H9 (cell line): ENCODE measurements around the gene PRDM5. TPM values are rescaled to one million over a fixed set of nuclear protein-coding genes. Genes with fewer than 3 reads are reported as not detected.

Source experiments
- DNase-seq: peaks from one replicate; pipeline ENCODE4 v3.0.0-alpha.2; 2017
- H2AFZ ChIP-seq: one replicate; pipeline ENCODE4 v1.6.1; 2013; ENCODE audit warnings: mild to moderate bottlenecking, low read length, control low read depth, moderate library complexity
- H2AK5ac ChIP-seq: 2 replicates; pipeline ENCODE4 v1.6.1; 2013; ENCODE audit warnings: low read length, control low read depth, mixed read lengths; ENCODE audit not compliant: insufficient read length
- H2BK120ac ChIP-seq: one replicate; pipeline ENCODE4 v1.6.1; 2013; ENCODE audit warnings: low read depth, mild to moderate bottlenecking, low read length, control low read depth, inconsistent platforms; ENCODE audit not compliant: poor library complexity, severe bottlenecking
- H2BK12ac ChIP-seq: 2 replicates; pipeline ENCODE4 v1.6.1; 2013; ENCODE audit warnings: low read length, control low read depth, mixed read lengths, low read depth; ENCODE audit not compliant: insufficient read length
- H2BK15ac ChIP-seq: 2 replicates; pipeline ENCODE4 v1.6.1; 2013; ENCODE audit warnings: low read depth, low read length, control low read depth
- H2BK20ac ChIP-seq: one replicate; pipeline ENCODE4 v1.6.1; 2013; ENCODE audit warnings: low read depth, mild to moderate bottlenecking, low read length, control low read depth, inconsistent platforms; ENCODE audit not compliant: poor library complexity, severe bottlenecking
- H2BK5ac ChIP-seq: 2 replicates; pipeline ENCODE4 v1.6.1; 2013; ENCODE audit warnings: low read length, control low read depth, mixed read lengths; ENCODE audit not compliant: insufficient read length
- H3K14ac ChIP-seq: 2 replicates; pipeline ENCODE4 v1.6.1; 2013; ENCODE audit warnings: low read length, control low read depth; ENCODE audit not compliant: insufficient read depth
- H3K18ac ChIP-seq: 2 replicates; pipeline ENCODE4 v1.6.1; 2013; ENCODE audit warnings: low read depth, mild to moderate bottlenecking, mixed read lengths, low read length, control low read depth; ENCODE audit not compliant: insufficient read length
- H3K23ac ChIP-seq: 2 replicates; pipeline ENCODE4 v1.6.1; 2013; ENCODE audit warnings: low read length, control low read depth, mixed read lengths, low read depth; ENCODE audit not compliant: insufficient read length
- H3K23me2 ChIP-seq: 2 replicates; pipeline ENCODE4 v1.6.1; 2013; ENCODE audit warnings: low read depth, mild to moderate bottlenecking, mixed read lengths, low read length, control low read depth; ENCODE audit not compliant: insufficient read length, poor library complexity, severe bottlenecking
- H3K27ac ChIP-seq: 2 replicates; pipeline ENCODE4 v1.5.1; 2013; ENCODE audit warnings: low read length, control low read depth, mixed read lengths, low read depth; ENCODE audit not compliant: insufficient read length
- H3K27me3 ChIP-seq: 2 replicates; pipeline ENCODE4 v1.6.1; 2013; ENCODE audit warnings: low read length, control low read depth, inconsistent platforms; ENCODE audit not compliant: insufficient read depth
- H3K4ac ChIP-seq: 2 replicates; pipeline ENCODE4 v1.6.1; 2013; ENCODE audit warnings: low read depth, mild to moderate bottlenecking, control low read depth, inconsistent platforms, low read length, moderate library complexity
- H3K4me1 ChIP-seq: 2 replicates; pipeline ENCODE4 v1.6.1; 2013; ENCODE audit warnings: low read length, control low read depth, inconsistent platforms; ENCODE audit not compliant: insufficient read depth
- H3K4me2 ChIP-seq: 2 replicates; pipeline ENCODE4 v1.6.1; 2013; ENCODE audit warnings: low read length, control low read depth, mixed read lengths; ENCODE audit not compliant: insufficient read length, insufficient read depth
- H3K56ac ChIP-seq: 2 replicates; pipeline ENCODE4 v1.6.1; 2013; ENCODE audit warnings: low read depth, mild to moderate bottlenecking, mixed read lengths, low read length, control low read depth; ENCODE audit not compliant: insufficient read length
- H3K79me1 ChIP-seq: 2 replicates; pipeline ENCODE4 v1.6.1; 2013; ENCODE audit warnings: low read depth, mild to moderate bottlenecking, moderate library complexity, low read length, control low read depth, inconsistent platforms; ENCODE audit not compliant: insufficient read depth, poor library complexity, severe bottlenecking
- H3K79me2 ChIP-seq: 2 replicates; pipeline ENCODE4 v1.6.1; 2013; ENCODE audit warnings: low read length, control low read depth, inconsistent platforms; ENCODE audit not compliant: insufficient read depth
- H3K9ac ChIP-seq: 2 replicates; pipeline ENCODE4 v1.6.1; 2013; ENCODE audit warnings: low read length, control low read depth, mixed read lengths; ENCODE audit not compliant: insufficient read length; ENCODE audit errors: extremely low read depth
- H3K9me3 ChIP-seq: one replicate; pipeline ENCODE4 v1.6.1; 2013; ENCODE audit warnings: low read depth, low read length, inconsistent platforms; ENCODE audit not compliant: control insufficient read depth
- H3T11ph ChIP-seq: one replicate; pipeline ENCODE4 v1.6.1; 2013; ENCODE audit warnings: mild to moderate bottlenecking, low read length, control low read depth, inconsistent platforms
- H4K20me1 ChIP-seq: one replicate; pipeline ENCODE4 v1.6.1; 2013; ENCODE audit not compliant: control insufficient read depth, insufficient read length, insufficient read depth
- H4K5ac ChIP-seq: 2 replicates; pipeline ENCODE4 v1.6.1; 2013; ENCODE audit warnings: low read depth, mild to moderate bottlenecking, mixed read lengths, low read length, control low read depth; ENCODE audit not compliant: insufficient read length
- H4K8ac ChIP-seq: replicated peaks from 2 replicates; pipeline ENCODE4 v1.6.1; 2013; ENCODE audit warnings: low read length, control low read depth, mixed read lengths, low read depth; ENCODE audit not compliant: insufficient read length
- H4K91ac ChIP-seq: 2 replicates; pipeline ENCODE4 v1.6.1; 2013; ENCODE audit warnings: low read depth, mild to moderate bottlenecking, moderate library complexity, mixed read lengths, low read length, control low read depth; ENCODE audit not compliant: insufficient read length
- H3K27ac Mint-ChIP-seq, 3 experiments: 2 replicates in 2 of 3; 3 replicates in 1 of 3; pipeline ENCODE4 v1.8.0; 2020 to 2021; ENCODE audit warnings: mixed read lengths in 3 of 3, mild to moderate bottlenecking in 1 of 3, moderate library complexity in 1 of 3
- H3K27me3 Mint-ChIP-seq: 2 replicates; pipeline ENCODE4 v1.8.0; 2021; ENCODE audit warnings: low read depth, mild to moderate bottlenecking, moderate library complexity, mixed read lengths
- H3K36me3 Mint-ChIP-seq, 3 experiments: 2 replicates in 2 of 3; 3 replicates in 1 of 3; pipeline ENCODE4 v1.8.0; 2020 to 2021; ENCODE audit warnings: low read depth in 3 of 3, mixed read lengths in 3 of 3; ENCODE audit not compliant: insufficient read depth in 1 of 3
- H3K4me1 Mint-ChIP-seq, 2 experiments: 2 replicates each; pipeline ENCODE4 v1.8.0; 2020; ENCODE audit warnings: mixed read lengths in 2 of 2
- H3K4me3 Mint-ChIP-seq, 2 experiments: 2 replicates in 1 of 2; 3 replicates in 1 of 2; pipeline ENCODE4 v1.8.0; 2020 to 2021; ENCODE audit warnings: mild to moderate bottlenecking in 2 of 2, mixed read lengths in 2 of 2, moderate library complexity in 1 of 2
- H3K9me3 Mint-ChIP-seq, 2 experiments: 2 replicates in 1 of 2; 3 replicates in 1 of 2; pipeline ENCODE4 v1.8.0; 2020; ENCODE audit warnings: mild to moderate bottlenecking in 2 of 2, mixed read lengths in 2 of 2, moderate library complexity in 1 of 2
- WGBS: extraction: QIAGEN DNeasy Blood & Tissue Kit; methylation state at CpG from one replicate; pipeline ENCODE4 v1.1.7; 2013; ENCODE audit warnings: missing lambda C conversion rate, low lambda C conversion rate, mixed read lengths; ENCODE audit not compliant: insufficient read length; ENCODE audit errors: extremely low coverage; 5-methylcytosine and 5-hydroxymethylcytosine counted together
- total RNA-seq: library from RNA; stranded (reverse); gene quantifications from 2 replicates; pipeline ENCODE4 v1.2.1, GENCODE V29; 2021
- TF ChIP-seq, protein P1 (sequence below): fragments of 200-600 bp; sonication (generic); conservative IDR thresholded peaks from 3 replicates; pipeline ENCODE4 v1.8.0; 2021; ENCODE audit warnings: antibody characterized with exemption, mild to moderate bottlenecking

The PRDM5 gene
- total RNA-seq, 1 experiment from 2014 or later: 21.7 TPM

DNA sequence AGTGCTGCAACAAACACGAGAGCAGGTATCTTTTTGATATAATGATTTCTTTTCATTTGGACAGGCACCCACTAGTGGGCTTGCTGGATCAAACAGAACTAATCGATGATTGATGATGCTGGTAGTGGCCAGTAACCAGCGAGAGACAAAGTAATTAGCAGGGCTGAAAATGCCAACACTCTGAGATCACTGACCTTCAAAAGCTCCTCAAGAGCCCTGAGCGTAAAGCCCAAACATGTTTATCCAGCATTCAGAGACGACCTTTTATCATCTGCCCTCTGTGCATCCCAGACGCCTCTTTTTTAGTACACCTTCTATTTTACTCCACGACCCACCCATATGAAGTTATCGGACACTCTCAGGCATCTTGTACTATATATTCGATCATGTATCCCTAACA, 186.2 kb downstream of the PRDM5 start:
- H2BK120ac ChIP-seq: no peak overlapping the region
- WGBS: no CpG with 5 or more reads among the region's 9 CpGs

More for the DNA sequence above, 186.2 kb downstream of the PRDM5 start:
- Histone ChIP-seq H3K9me3 (no peaks in the 10 kb centered on the region), H2BK12ac (no peak overlapping the region), H4K5ac (no peak overlapping the region), H2AK5ac (no peak overlapping the region), H4K20me1 (no peaks in the 10 kb centered on the region), H4K8ac (no peak overlapping the region), H3K79me2 (no peaks in the 10 kb centered on the region), H3K79me1 (no peaks in the 10 kb centered on the region), H2BK15ac (no peak overlapping the region), H3K4me1 (no peaks in the 10 kb centered on the region), H3K4ac (no peak overlapping the region), H3K4me2 (no peak overlapping the region), H2BK20ac (no peak overlapping the region), H3K27ac (no peak overlapping the region), H3K18ac (no peak overlapping the region), H4K91ac (no peak overlapping the region), H3K23me2 (no peaks in the 10 kb centered on the region), H3K9ac (no peak overlapping the region), H3K23ac (no peak overlapping the region), H3K14ac (no peak overlapping the region), H3K56ac (no peak overlapping the region), H3K27me3 (no peaks in the 10 kb centered on the region), H2AFZ (no peak overlapping the region), H3T11ph (no peak overlapping the region), H2BK5ac (no peak overlapping the region)
- Mint-ChIP-seq H3K9me3 (no peaks in the 10 kb centered on the region), H3K27ac (no peak overlapping the region), H3K27me3 (no peaks in the 10 kb centered on the region), H3K36me3 (peaks cover 0 to 9% (median 2%) of the 10 kb centered on the region in 3 experiments; a peak in 3 of 7 replicates), H3K4me3 (no peak overlapping the region), H3K4me1 (peaks cover 9 to 12% of the 10 kb centered on the region in 2 experiments)
- no peak for DNase-seq
- TF ChIP-seq, protein P1, sequence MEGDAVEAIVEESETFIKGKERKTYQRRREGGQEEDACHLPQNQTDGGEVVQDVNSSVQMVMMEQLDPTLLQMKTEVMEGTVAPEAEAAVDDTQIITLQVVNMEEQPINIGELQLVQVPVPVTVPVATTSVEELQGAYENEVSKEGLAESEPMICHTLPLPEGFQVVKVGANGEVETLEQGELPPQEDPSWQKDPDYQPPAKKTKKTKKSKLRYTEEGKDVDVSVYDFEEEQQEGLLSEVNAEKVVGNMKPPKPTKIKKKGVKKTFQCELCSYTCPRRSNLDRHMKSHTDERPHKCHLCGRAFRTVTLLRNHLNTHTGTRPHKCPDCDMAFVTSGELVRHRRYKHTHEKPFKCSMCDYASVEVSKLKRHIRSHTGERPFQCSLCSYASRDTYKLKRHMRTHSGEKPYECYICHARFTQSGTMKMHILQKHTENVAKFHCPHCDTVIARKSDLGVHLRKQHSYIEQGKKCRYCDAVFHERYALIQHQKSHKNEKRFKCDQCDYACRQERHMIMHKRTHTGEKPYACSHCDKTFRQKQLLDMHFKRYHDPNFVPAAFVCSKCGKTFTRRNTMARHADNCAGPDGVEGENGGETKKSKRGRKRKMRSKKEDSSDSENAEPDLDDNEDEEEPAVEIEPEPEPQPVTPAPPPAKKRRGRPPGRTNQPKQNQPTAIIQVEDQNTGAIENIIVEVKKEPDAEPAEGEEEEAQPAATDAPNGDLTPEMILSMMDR: no peak
